Naive thymus-derived CD4-positive, alpha-beta T cell (primary cell): ENCODE measurements around the gene VSTM4. TPM values are rescaled to one million over a fixed set of nuclear protein-coding genes. Genes with fewer than 3 reads are reported as not detected.

Source experiments
- ATAC-seq: fragments of 150-1000 bp; cut with Tn5 transposase; 2 replicates; pipeline ENCODE4 v1.10.0; 2021; ENCODE audit warnings: mild to moderate bottlenecking, moderate library complexity
- CTCF ChIA-PET: fragments of 350-600 bp; sonication (Branson Sonifier 250); formaldehyde crosslinking; loops from one replicate; lab custom pipeline; 2021; ENCODE audit warnings: antibody characterized with exemption; lab: Charles Lee
- POLR2A ChIA-PET: fragments of 350-600 bp; sonication (Branson Sonifier 250); formaldehyde crosslinking; loops from one replicate; lab custom pipeline; 2021; ENCODE audit warnings: antibody characterized with exemption, inconsistent platforms; lab: Charles Lee
- DNase-seq, 9 donors: peaks; one replicate each; pipeline versions ENCODE4 v3.0.0 to v3.0.0-alpha.2; 2020 to 2022; ENCODE audit warnings: mixed read lengths in 1 of 9
- H3K27ac ChIP-seq: one replicate; pipeline ENCODE4 v1.7.0; 2013; ENCODE audit warnings: mild to moderate bottlenecking, low read depth, low read length, moderate library complexity
- H3K27me3 ChIP-seq, 2 donors: one replicate each; pipeline ENCODE4 v1.7.0; 2013; ENCODE audit warnings: low read length in 2 of 2, mild to moderate bottlenecking in 2 of 2, moderate library complexity in 2 of 2; ENCODE audit not compliant: control insufficient read depth in 2 of 2, insufficient read depth in 2 of 2
- H3K36me3 ChIP-seq, 3 experiments: 1 replicate in 2 of 3; 2 replicates in 1 of 3; pipeline ENCODE4 v1.7.0; 2013; ENCODE audit warnings: low read length in 3 of 3, mild to moderate bottlenecking in 3 of 3, moderate library complexity in 1 of 3; ENCODE audit not compliant: insufficient read depth in 3 of 3, control insufficient read depth in 2 of 3
- H3K4me1 ChIP-seq, 2 donors: one replicate each; pipeline ENCODE4 v1.7.0; 2013; ENCODE audit warnings: low read length in 2 of 2, mild to moderate bottlenecking in 2 of 2, moderate library complexity in 1 of 2; ENCODE audit not compliant: control insufficient read depth in 2 of 2, insufficient read depth in 2 of 2
- H3K4me3 ChIP-seq: 2 replicates; pipeline ENCODE4 v1.7.0; 2013; ENCODE audit warnings: mild to moderate bottlenecking, low read length
- H3K9me3 ChIP-seq, 3 experiments: 1 replicate in 2 of 3; 2 replicates in 1 of 3; pipeline ENCODE4 v1.7.0; 2013; ENCODE audit warnings: low read length in 3 of 3; ENCODE audit not compliant: control insufficient read depth in 2 of 3
- H3K27ac Mint-ChIP-seq, 9 donors: one replicate each; pipeline ENCODE4 v1.8.0; 2020 to 2022; ENCODE audit warnings: mixed read lengths in 9 of 9, mild to moderate bottlenecking in 8 of 9, moderate library complexity in 5 of 9, inconsistent platforms in 2 of 9
- H3K27me3 Mint-ChIP-seq, 5 donors: one replicate each; pipeline ENCODE4 v1.8.0; 2021 to 2022; ENCODE audit warnings: mixed read lengths in 5 of 5, mild to moderate bottlenecking in 1 of 5
- H3K36me3 Mint-ChIP-seq, 5 donors: one replicate each; pipeline ENCODE4 v1.8.0; 2020 to 2022; ENCODE audit warnings: mixed read lengths in 5 of 5, mild to moderate bottlenecking in 3 of 5, inconsistent platforms in 1 of 5
- H3K4me1 Mint-ChIP-seq, 7 donors: one replicate each; pipeline ENCODE4 v1.8.0; 2020 to 2022; ENCODE audit warnings: mixed read lengths in 7 of 7, mild to moderate bottlenecking in 3 of 7, inconsistent platforms in 1 of 7
- H3K4me3 Mint-ChIP-seq, 10 donors: one replicate each; pipeline ENCODE4 v1.8.0; 2020 to 2022; ENCODE audit warnings: mild to moderate bottlenecking in 10 of 10, mixed read lengths in 10 of 10, moderate library complexity in 6 of 10, inconsistent platforms in 2 of 10
- H3K9me3 Mint-ChIP-seq, 11 donors: one replicate each; pipeline ENCODE4 v1.8.0; 2020 to 2022; ENCODE audit warnings: mixed read lengths in 11 of 11, mild to moderate bottlenecking in 4 of 11, inconsistent platforms in 1 of 11, moderate library complexity in 1 of 11
- intact Hi-C, 2 donors: fragments of 100-400 bp; cut with micrococcal nuclease; formaldehyde crosslinking; loops; one replicate each; pipeline ENCODE4 v1.15.1; 2023
- polyA plus RNA-seq, 2 donors: library from polyadenylated mRNA; unstranded; fragments of 300-500 nt; fragmentation: Illumina TruSeq; gene quantifications; one replicate each; pipeline ENCODE4 v1.2.3, GENCODE V29; 2021
- total RNA-seq, 6 experiments: library from RNA in 5 of 6; stranded (reverse) in 5 of 6; gene quantifications; 1 replicate in 5 of 6; 2 replicates in 1 of 6; pipeline ENCODE4 v1.2.3 and lab custom pipeline; 2021 to 2026

The VSTM4 gene
- total and polyA plus RNA-seq, 7 experiments from 2014 or later = 0.12 TPM; not detected in 6

- H3K36me3 Mint-ChIP-seq = peaks cover 0 to 2% (median 0%) of the 10 kb centered on the region in 5 donors
- H3K4me1 ChIP-seq = no peaks in the 10 kb centered on the region
- H3K4me1 Mint-ChIP-seq = peaks cover 0 to 11% (median 0%) of the 10 kb centered on the region in 7 donors
- peaks cover 0 to 10% (median 0%) of the 10 kb centered on the region in 3 experiments for H3K9me3 ChIP-seq
- H3K27ac Mint-ChIP-seq = no peak overlapping the region
- ChIA-PET CTCF (no interaction called here), POLR2A (no interaction called here)
- no peak overlapping the region for H3K4me3 Mint-ChIP-seq
- H3K4me3 ChIP-seq = no peak overlapping the region
- intact Hi-C loops = no loop called here
- no peaks in the 10 kb centered on the region for H3K27me3 ChIP-seq
- ATAC-seq = no peak
- H3K27ac ChIP-seq = no peak overlapping the region
- H3K9me3 Mint-ChIP-seq = peaks cover 0 to 20% (median 11%) of the 10 kb centered on the region in 11 donors
- DNase-seq = no peak
- H3K36me3 ChIP-seq = no peaks in the 10 kb centered on the region
- peaks cover 0 to 10% (median 0%) of the 10 kb centered on the region in 5 donors for H3K27me3 Mint-ChIP-seq
Observed at GRCh38 chr10:49083261-49083660, 32.1 kb downstream of the VSTM4 start.

DNA sequence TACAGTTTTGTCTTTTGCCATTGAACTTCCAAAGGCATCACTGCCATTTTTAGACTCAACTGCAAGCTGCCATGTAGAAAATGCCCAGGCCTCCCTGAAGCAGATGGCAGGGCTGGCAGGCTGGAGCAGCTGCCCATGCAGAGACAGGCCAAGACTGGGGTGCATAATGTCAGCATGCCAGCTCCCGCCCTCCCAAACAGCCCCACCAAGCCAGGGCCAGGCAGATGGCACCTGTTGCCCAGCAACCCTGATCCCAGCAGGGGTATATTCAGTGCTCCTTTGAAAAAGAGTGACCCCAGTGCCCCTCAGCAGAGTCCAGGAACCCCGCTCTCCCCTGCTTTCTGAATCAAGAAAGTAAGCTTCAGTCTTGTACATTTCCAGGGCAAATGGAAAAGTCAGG lies 32.6 kb downstream of the VSTM4 start:
- H3K36me3 Mint-ChIP-seq = peaks cover 0 to 2% (median 0%) of the 10 kb centered on the region in 5 donors
- ChIA-PET POLR2A (no interaction called here), CTCF (no interaction called here)

DNA sequence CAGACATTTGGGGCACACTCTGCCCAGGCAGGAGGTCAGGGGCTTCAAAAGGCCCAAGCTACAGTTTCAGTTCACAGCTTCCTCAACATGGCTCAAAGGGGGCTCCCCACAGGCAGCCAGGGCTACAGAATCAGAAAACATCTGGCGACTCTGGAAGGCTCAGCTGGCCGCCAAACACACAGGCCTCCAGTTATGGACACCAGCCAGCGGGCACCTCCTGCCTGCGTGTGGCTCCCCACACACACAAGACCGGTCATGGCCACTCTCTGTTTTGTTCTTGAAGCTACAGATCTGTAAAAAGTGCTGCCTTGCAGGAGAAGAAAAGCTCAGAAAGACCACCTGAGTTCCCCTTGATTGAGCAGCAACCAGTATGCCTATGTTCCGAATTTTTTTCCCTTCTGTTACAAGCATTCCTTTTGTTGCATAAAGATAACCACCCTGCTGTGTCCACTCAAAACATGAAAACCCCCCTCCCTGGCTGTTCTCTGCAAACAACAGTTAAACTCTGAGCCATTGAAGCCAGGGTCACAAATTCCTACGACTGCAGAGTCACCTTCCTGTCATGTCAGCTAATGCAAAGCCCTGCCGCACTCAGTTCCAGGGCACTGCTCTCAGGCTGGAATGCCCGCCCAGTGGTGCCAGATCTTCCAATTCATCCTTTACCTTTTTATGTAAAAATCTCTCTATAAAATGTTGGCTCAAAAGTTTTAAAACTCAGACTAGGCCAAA lies 33.6 kb downstream of the VSTM4 start:
- Histone ChIP-seq H3K9me3 (peaks cover 0 to 3% (median 0%) of the 10 kb centered on the region in 3 experiments), H3K27ac (no peak overlapping the region), H3K36me3 (no peaks in the 10 kb centered on the region), H3K4me1 (no peaks in the 10 kb centered on the region), H3K27me3 (no peaks in the 10 kb centered on the region), H3K4me3 (no peak overlapping the region)
- DNase-seq (no peak), ATAC-seq (no peak)
- intact Hi-C loops = no loop called here
- peaks cover 2 to 18% (median 5%) of the 10 kb centered on the region in 5 donors for H3K27me3 Mint-ChIP-seq
- ChIA-PET CTCF (no interaction called here), POLR2A (no interaction called here)
- peaks cover 0 to 21% (median 0%) of the 10 kb centered on the region in 7 donors for H3K4me1 Mint-ChIP-seq
- H3K36me3 Mint-ChIP-seq = peaks cover 0 to 2% (median 0%) of the 10 kb centered on the region in 5 donors
- H3K4me3 Mint-ChIP-seq = no peak overlapping the region
- peaks cover 0 to 10% (median 4%) of the 10 kb centered on the region in 11 donors for H3K9me3 Mint-ChIP-seq
- no peak overlapping the region for H3K27ac Mint-ChIP-seq

More for the DNA sequence above, 32.6 kb downstream of the VSTM4 start:
- ATAC-seq (no peak), DNase-seq (no peak)
- intact Hi-C loops = no loop called here
- H3K4me1 ChIP-seq = no peaks in the 10 kb centered on the region
- no peak overlapping the region for H3K27ac Mint-ChIP-seq
- H3K4me3 ChIP-seq = no peak overlapping the region
- no peak overlapping the region for H3K4me3 Mint-ChIP-seq
- no peak overlapping the region for H3K27ac ChIP-seq
- H3K4me1 Mint-ChIP-seq = peaks cover 0 to 13% (median 0%) of the 10 kb centered on the region in 7 donors
- H3K9me3 Mint-ChIP-seq = peaks cover 0 to 20% (median 11%) of the 10 kb centered on the region in 11 donors
- H3K9me3 ChIP-seq = peaks cover 0 to 10% (median 0%) of the 10 kb centered on the region in 3 experiments
- no peaks in the 10 kb centered on the region for H3K27me3 ChIP-seq
- H3K27me3 Mint-ChIP-seq = peaks cover 0 to 10% (median 0%) of the 10 kb centered on the region in 5 donors
- no peaks in the 10 kb centered on the region for H3K36me3 ChIP-seq

DNA sequence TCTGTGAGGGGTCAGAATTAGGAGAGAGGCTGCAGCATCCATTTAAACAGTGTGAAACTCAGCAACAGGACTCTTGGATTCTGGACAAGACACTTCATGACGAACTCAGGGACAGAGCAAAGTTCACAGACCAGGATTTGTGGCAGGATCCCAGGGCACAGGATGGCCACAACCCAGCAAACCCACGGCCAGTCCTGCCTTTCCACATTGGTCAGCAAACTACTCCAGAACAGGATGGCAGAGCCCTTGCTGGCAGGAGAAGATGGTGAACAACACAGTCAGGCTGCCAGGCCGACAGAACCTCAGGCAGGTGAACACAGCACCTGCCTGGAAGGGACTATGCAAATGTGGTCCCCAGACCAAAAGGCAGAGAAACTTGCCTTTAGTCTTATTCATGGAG lies 34.4 kb downstream of the VSTM4 start:
- no peaks in the 10 kb centered on the region for H3K4me1 ChIP-seq
- CTCF ChIA-PET = no interaction called here
- H3K27ac ChIP-seq = no peak overlapping the region
- H3K36me3 Mint-ChIP-seq = peaks cover 0 to 2% (median 0%) of the 10 kb centered on the region in 5 donors
- ATAC-seq (no peak), DNase-seq (no peak)
- POLR2A ChIA-PET = no interaction called here
- H3K27me3 ChIP-seq = no peaks in the 10 kb centered on the region
- no peaks in the 10 kb centered on the region for H3K36me3 ChIP-seq
- H3K9me3 Mint-ChIP-seq = peaks cover 0 to 5% (median 0%) of the 10 kb centered on the region in 11 donors
- H3K27ac Mint-ChIP-seq = no peak overlapping the region
- no peaks in the 10 kb centered on the region for H3K9me3 ChIP-seq
- peaks cover 0 to 27% (median 0%) of the 10 kb centered on the region in 7 donors for H3K4me1 Mint-ChIP-seq
- H3K27me3 Mint-ChIP-seq = peaks cover 2 to 24% (median 5%) of the 10 kb centered on the region in 5 donors
- H3K4me3 Mint-ChIP-seq = no peak overlapping the region
- intact Hi-C loops = no loop called here
- no peak overlapping the region for H3K4me3 ChIP-seq

GRCh38 chr10:49080071-49080470 lies 35.3 kb downstream of the VSTM4 start:
- H3K27ac Mint-ChIP-seq = no peak overlapping the region
- peaks cover 0 to 4% (median 0%) of the 10 kb centered on the region in 11 donors for H3K9me3 Mint-ChIP-seq
- Histone ChIP-seq H3K27ac (no peak overlapping the region), H3K27me3 (no peaks in the 10 kb centered on the region), H3K4me3 (no peak overlapping the region), H3K9me3 (no peaks in the 10 kb centered on the region), H3K36me3 (no peaks in the 10 kb centered on the region), H3K4me1 (no peaks in the 10 kb centered on the region)
- H3K4me1 Mint-ChIP-seq = peaks cover 0 to 27% (median 0%) of the 10 kb centered on the region in 7 donors
- ATAC-seq (no peak), DNase-seq (no peak)
- peaks cover 0 to 2% (median 0%) of the 10 kb centered on the region in 5 donors for H3K36me3 Mint-ChIP-seq
- peak overlapping the region in 1 of 10 donors; percentile 59 for H3K4me3 Mint-ChIP-seq
- ChIA-PET CTCF (interaction anchor here (0.6 kb wide), 1 partner anchor 510 kb away, joined by 3 read pairs; no protein-coding TSS in a partner anchor), POLR2A (no interaction called here)
- H3K27me3 Mint-ChIP-seq = peaks cover 2 to 28% (median 10%) of the 10 kb centered on the region in 5 donors
- intact Hi-C loops = no loop called here

- H3K4me1 ChIP-seq = no peaks in the 10 kb centered on the region
- H3K9me3 ChIP-seq = no peaks in the 10 kb centered on the region
- peaks cover 0 to 27% (median 0%) of the 10 kb centered on the region in 7 donors for H3K4me1 Mint-ChIP-seq
- H3K9me3 Mint-ChIP-seq = peaks cover 0 to 4% (median 0%) of the 10 kb centered on the region in 11 donors
- no peak overlapping the region for H3K27ac Mint-ChIP-seq
- intact Hi-C loops = no loop called here
- POLR2A ChIA-PET = no interaction called here
- H3K27me3 Mint-ChIP-seq = peaks cover 2 to 31% (median 10%) of the 10 kb centered on the region in 5 donors
- H3K4me3 ChIP-seq = no peak overlapping the region
- H3K27me3 ChIP-seq = no peaks in the 10 kb centered on the region
- H3K4me3 Mint-ChIP-seq = no peak overlapping the region
- H3K36me3 ChIP-seq = no peaks in the 10 kb centered on the region
- ATAC-seq = no peak
- CTCF ChIA-PET = no interaction called here
- DNase-seq = no peak
- no peak overlapping the region for H3K27ac ChIP-seq
- peaks cover 0 to 2% (median 0%) of the 10 kb centered on the region in 5 donors for H3K36me3 Mint-ChIP-seq
Observed at GRCh38 chr10:49079499-49079898, 35.8 kb downstream of the VSTM4 start.
